ENCODE measurements around the gene ASPM. TPM values are rescaled to one million over a fixed set of nuclear protein-coding genes. Genes with fewer than 3 reads are reported as not detected.

Gene ASPM
- 19.8 and 27.1 TPM in 2 replicates for total RNA-seq (2012; rRNA removed)

DNA sequence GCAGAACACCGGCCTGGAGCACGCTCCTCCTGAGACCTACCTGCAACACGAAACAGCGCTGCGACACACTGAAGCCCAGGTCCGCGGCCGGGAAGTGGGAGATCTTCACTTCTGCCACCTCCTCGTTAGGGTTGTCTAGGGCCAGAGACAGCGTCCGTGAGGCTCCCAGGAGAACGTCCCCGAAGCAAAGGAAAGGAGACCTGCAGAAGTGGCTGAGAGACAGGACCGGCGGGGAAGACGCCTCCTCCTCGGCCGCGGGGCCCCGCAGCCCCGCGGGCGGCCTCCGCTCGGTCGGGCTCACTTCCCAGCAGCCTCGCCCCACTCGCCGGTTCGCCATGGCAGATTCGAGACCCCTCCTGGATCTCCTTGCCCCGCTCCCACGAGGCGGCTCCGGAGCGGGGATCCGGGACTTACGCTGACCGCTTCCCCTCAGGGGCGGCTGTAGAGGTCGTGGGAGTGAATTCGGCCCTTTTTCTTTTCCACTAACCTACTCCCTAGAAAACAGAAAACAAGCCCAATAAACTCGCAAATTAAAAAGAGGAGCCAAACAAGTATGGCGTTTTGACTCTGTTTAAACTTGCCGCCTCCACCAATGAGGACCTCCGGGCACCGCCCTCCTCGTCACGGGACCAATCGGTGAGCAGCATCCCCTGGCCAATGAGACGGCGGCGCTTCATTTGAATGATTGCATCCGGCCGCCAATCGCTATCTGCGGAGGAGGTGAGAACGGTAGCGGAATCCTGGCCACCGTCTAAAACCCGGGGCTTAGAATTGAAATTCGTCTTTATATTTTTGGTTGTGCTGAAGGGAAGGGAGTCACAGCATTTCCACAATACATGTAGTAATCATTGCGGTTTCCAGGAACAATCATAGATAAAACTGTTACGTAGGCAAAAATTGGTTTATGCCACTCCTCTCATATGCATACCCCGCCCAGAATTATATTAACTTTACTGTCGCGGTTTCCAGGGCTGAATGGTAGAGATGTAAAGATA is at the start of gene ASPM:
Gene ASPM (minus strand): TSS at position 569 of the 995 bp plus-strand sequence. CDS start 232 bp downstream, at position 337.
- Histone ChIP-seq H3K9me3 (replicated peaks; ENCODE audit: low read length) (no peaks in the 10 kb centered on the region), H3K9ac (ENCODE audit: low read depth, low read length) (peak within 1 kb of the TSS; percentile 82), H3K4me1 (ENCODE audit: control insufficient read depth, insufficient read depth, low read length) (peaks cover 16% of the 10 kb centered on the region), H3K27me3 (ENCODE audit: control insufficient read depth, insufficient read depth, low read length) (no peaks in the 10 kb centered on the region), H3K4me2 (ENCODE audit: low read length) (peak within 1 kb of the TSS; percentile 73), H3K4me3 (ENCODE audit: low read length) (peak within 1 kb of the TSS; percentile 90), H3K36me3 (ENCODE audit: insufficient read depth, low read length) (peaks cover 8% of the 10 kb centered on the region)

DNA sequence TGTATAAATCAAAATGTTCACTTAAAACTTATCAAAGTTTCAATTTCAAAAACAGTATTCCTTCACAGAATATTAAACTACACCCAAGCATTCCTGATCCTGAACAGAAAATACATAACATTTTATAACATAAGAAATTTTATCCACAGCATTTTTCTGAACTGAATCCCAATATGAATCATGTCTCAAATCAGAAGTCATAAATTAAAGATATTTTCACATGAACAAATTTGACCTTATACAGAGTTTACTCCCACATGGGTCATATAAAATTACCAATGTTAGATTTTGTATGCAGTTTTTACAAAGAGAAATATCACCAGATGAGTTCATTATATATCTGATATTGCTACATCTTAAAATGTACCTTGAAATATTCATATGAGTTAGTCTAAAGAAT is 48.6 kb upstream of the ASPM start:
- Histone ChIP-seq H3K4me2 (ENCODE audit: low read length) (peak overlapping the region; percentile 70), H3K9ac (ENCODE audit: low read depth, low read length) (peak overlapping the region; percentile 79), H3K27me3 (ENCODE audit: control insufficient read depth, insufficient read depth, low read length) (no peaks in the 10 kb centered on the region), H3K9me3 (replicated peaks; ENCODE audit: low read length) (no peaks in the 10 kb centered on the region), H3K4me3 (ENCODE audit: low read length) (peak overlapping the region; percentile 49), H3K4me1 (ENCODE audit: control insufficient read depth, insufficient read depth, low read length) (peaks cover 31% of the 10 kb centered on the region), H3K36me3 (ENCODE audit: insufficient read depth, low read length) (peaks cover 6% of the 10 kb centered on the region)

DNA sequence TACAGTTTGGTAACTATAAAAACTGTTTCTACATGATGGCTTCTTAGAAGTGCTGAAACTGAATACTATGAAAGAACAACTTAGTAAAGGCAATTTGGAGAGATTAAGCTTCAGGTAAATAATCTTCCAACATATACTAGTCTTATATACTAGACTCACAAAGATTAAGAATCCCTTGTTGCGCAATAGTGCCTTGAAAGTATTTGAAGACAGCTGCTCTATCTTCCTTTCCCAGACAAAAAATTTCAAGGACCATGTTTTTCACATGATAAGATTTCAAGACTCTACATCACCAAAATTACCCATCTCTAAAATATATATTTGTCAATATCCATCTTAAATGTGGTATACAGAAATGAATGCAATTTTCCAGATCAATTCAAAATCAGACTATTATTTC is 37.7 kb upstream of the ASPM start:
- peaks cover 53% of the 10 kb centered on the region for H3K36me3 ChIP-seq (ENCODE audit: insufficient read depth, low read length)
- H3K27me3 ChIP-seq (ENCODE audit: control insufficient read depth, insufficient read depth, low read length): no peaks in the 10 kb centered on the region

GRCh38 chr1:197183195-197183748 is 36.8 kb upstream of the ASPM start:
- H3K9me3 ChIP-seq (replicated peaks; ENCODE audit: low read length): no peaks in the 10 kb centered on the region
- no peak overlapping the region for H3K4me2 ChIP-seq (ENCODE audit: low read length)
- H3K4me1 ChIP-seq (ENCODE audit: control insufficient read depth, insufficient read depth, low read length): peaks cover 17% of the 10 kb centered on the region
- no peak overlapping the region for H3K9ac ChIP-seq (ENCODE audit: low read depth, low read length)
- H3K4me3 ChIP-seq (ENCODE audit: low read length): no peak overlapping the region
- H3K27me3 ChIP-seq (ENCODE audit: control insufficient read depth, insufficient read depth, low read length): no peaks in the 10 kb centered on the region
- H3K36me3 ChIP-seq (ENCODE audit: insufficient read depth, low read length): peaks cover 50% of the 10 kb centered on the region

More for the DNA sequence above, 37.7 kb upstream of the ASPM start:
- no peak overlapping the region for H3K4me2 ChIP-seq (ENCODE audit: low read length)
- no peak overlapping the region for H3K9ac ChIP-seq (ENCODE audit: low read depth, low read length)
- no peak overlapping the region for H3K4me3 ChIP-seq (ENCODE audit: low read length)
- H3K9me3 ChIP-seq (replicated peaks; ENCODE audit: low read length): no peaks in the 10 kb centered on the region
- peaks cover 8% of the 10 kb centered on the region for H3K4me1 ChIP-seq (ENCODE audit: control insufficient read depth, insufficient read depth, low read length)

- Histone ChIP-seq H3K9me3 (replicated peaks; ENCODE audit: low read length) (no peaks in the 10 kb centered on the region), H3K4me2 (ENCODE audit: low read length) (no peak overlapping the region), H3K4me1 (ENCODE audit: control insufficient read depth, insufficient read depth, low read length) (peaks cover 18% of the 10 kb centered on the region), H3K4me3 (ENCODE audit: low read length) (no peak overlapping the region), H3K27me3 (ENCODE audit: control insufficient read depth, insufficient read depth, low read length) (no peaks in the 10 kb centered on the region), H3K9ac (ENCODE audit: low read depth, low read length) (no peak overlapping the region), H3K36me3 (ENCODE audit: insufficient read depth, low read length) (peaks cover 44% of the 10 kb centered on the region)
These were observed 36.2 kb upstream of the ASPM start for GRCh38 chr1:197182716-197183115.

DNA sequence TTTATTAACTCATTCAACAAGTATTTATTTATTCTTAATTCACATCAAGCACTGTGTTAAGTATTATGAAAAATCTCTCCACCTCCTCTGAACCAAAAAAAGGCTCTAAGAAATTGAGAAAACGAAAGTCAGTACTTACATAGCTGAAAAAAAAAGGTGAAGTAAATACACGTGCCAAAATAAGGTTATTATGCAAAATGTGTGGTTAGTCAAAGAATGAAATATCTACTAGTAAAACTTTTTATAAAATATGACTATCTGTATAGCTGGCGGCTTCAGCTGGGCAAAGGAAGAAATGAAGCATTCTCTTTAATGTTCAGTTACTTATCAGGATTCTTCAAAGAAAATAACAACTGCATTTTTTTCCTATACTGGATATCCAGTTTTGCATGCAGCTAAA is 35.5 kb upstream of the ASPM start:
- H3K9ac ChIP-seq (ENCODE audit: low read depth, low read length): no peak overlapping the region
- H3K4me1 ChIP-seq (ENCODE audit: control insufficient read depth, insufficient read depth, low read length): peaks cover 21% of the 10 kb centered on the region
- no peaks in the 10 kb centered on the region for H3K9me3 ChIP-seq (replicated peaks; ENCODE audit: low read length)
- no peaks in the 10 kb centered on the region for H3K27me3 ChIP-seq (ENCODE audit: control insufficient read depth, insufficient read depth, low read length)
- H3K4me2 ChIP-seq (ENCODE audit: low read length): no peak overlapping the region
- H3K36me3 ChIP-seq (ENCODE audit: insufficient read depth, low read length): peaks cover 43% of the 10 kb centered on the region
- no peak overlapping the region for H3K4me3 ChIP-seq (ENCODE audit: low read length)

- Histone ChIP-seq H3K36me3 (ENCODE audit: insufficient read depth, low read length) (peaks cover 43% of the 10 kb centered on the region), H3K4me1 (ENCODE audit: control insufficient read depth, insufficient read depth, low read length) (peaks cover 25% of the 10 kb centered on the region), H3K4me2 (ENCODE audit: low read length) (no peak overlapping the region), H3K27me3 (ENCODE audit: control insufficient read depth, insufficient read depth, low read length) (no peaks in the 10 kb centered on the region), H3K9me3 (replicated peaks; ENCODE audit: low read length) (no peaks in the 10 kb centered on the region), H3K9ac (ENCODE audit: low read depth, low read length) (peak overlapping the region; percentile 7), H3K4me3 (ENCODE audit: low read length) (no peak overlapping the region)
These were observed 33.9 kb upstream of the ASPM start for GRCh38 chr1:197180252-197180878.

DNA sequence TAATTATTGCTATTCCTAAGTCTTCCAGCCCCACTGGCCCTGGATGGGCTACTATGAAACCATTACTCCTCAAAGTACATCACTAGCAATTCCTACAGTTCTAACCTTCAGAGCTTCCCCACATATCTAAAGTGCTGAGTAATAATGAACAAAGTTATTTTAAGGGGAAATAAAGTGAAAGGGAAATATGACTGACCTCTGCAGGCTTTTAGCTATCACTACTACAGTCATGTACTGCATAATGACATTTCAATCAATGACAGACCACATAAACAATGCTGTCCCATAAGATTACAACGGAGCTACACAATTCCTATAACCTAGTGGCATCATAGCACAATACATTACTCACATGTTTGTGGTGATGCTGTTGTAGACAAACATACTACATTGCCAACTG is 32.5 kb upstream of the ASPM start:
- Histone ChIP-seq H3K27me3 (ENCODE audit: control insufficient read depth, insufficient read depth, low read length) (no peaks in the 10 kb centered on the region), H3K4me3 (ENCODE audit: low read length) (no peak overlapping the region), H3K36me3 (ENCODE audit: insufficient read depth, low read length) (peaks cover 40% of the 10 kb centered on the region), H3K9me3 (replicated peaks; ENCODE audit: low read length) (no peaks in the 10 kb centered on the region), H3K4me1 (ENCODE audit: control insufficient read depth, insufficient read depth, low read length) (peaks cover 29% of the 10 kb centered on the region), H3K4me2 (ENCODE audit: low read length) (peak overlapping the region; percentile 26), H3K9ac (ENCODE audit: low read depth, low read length) (peak overlapping the region; percentile 52)

DNA sequence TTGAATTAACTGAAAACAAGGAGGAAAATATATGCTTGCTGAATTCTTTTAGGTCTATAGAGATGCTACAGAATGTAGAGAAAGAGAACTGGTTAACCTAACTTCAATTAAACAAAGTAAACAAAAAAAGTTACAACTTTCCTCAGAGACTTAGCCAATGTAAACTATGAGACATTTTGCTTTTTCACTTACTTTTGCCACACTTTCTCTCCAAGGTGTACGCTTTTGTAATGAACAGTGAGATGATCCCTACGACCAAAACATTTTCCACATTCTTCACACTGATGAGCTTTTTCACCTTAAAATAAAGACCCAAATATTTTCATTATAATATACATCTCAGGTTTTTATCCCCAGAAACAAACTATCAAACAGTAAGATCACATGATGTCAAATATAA is 28.3 kb upstream of the ASPM start:
- Histone ChIP-seq H3K9ac (ENCODE audit: low read depth, low read length) (no peak overlapping the region), H3K9me3 (replicated peaks; ENCODE audit: low read length) (no peaks in the 10 kb centered on the region), H3K4me3 (ENCODE audit: low read length) (no peak overlapping the region), H3K27me3 (ENCODE audit: control insufficient read depth, insufficient read depth, low read length) (no peaks in the 10 kb centered on the region), H3K36me3 (ENCODE audit: insufficient read depth, low read length) (peaks cover 52% of the 10 kb centered on the region), H3K4me1 (ENCODE audit: control insufficient read depth, insufficient read depth, low read length) (peaks cover 26% of the 10 kb centered on the region), H3K4me2 (ENCODE audit: low read length) (no peak overlapping the region)

GRCh38 chr1:197173571-197174507 is 27.4 kb upstream of the ASPM start:
- H3K4me2 ChIP-seq (ENCODE audit: low read length): no peak overlapping the region
- H3K4me1 ChIP-seq (ENCODE audit: control insufficient read depth, insufficient read depth, low read length): peaks cover 18% of the 10 kb centered on the region
- no peaks in the 10 kb centered on the region for H3K27me3 ChIP-seq (ENCODE audit: control insufficient read depth, insufficient read depth, low read length)
- H3K36me3 ChIP-seq (ENCODE audit: insufficient read depth, low read length): peaks cover 57% of the 10 kb centered on the region
- no peak overlapping the region for H3K9ac ChIP-seq (ENCODE audit: low read depth, low read length)
- no peak overlapping the region for H3K4me3 ChIP-seq (ENCODE audit: low read length)
- H3K9me3 ChIP-seq (replicated peaks; ENCODE audit: low read length): no peaks in the 10 kb centered on the region
